ENCODE measurements around the gene PNPLA5.

PNPLA5 gene

DNA sequence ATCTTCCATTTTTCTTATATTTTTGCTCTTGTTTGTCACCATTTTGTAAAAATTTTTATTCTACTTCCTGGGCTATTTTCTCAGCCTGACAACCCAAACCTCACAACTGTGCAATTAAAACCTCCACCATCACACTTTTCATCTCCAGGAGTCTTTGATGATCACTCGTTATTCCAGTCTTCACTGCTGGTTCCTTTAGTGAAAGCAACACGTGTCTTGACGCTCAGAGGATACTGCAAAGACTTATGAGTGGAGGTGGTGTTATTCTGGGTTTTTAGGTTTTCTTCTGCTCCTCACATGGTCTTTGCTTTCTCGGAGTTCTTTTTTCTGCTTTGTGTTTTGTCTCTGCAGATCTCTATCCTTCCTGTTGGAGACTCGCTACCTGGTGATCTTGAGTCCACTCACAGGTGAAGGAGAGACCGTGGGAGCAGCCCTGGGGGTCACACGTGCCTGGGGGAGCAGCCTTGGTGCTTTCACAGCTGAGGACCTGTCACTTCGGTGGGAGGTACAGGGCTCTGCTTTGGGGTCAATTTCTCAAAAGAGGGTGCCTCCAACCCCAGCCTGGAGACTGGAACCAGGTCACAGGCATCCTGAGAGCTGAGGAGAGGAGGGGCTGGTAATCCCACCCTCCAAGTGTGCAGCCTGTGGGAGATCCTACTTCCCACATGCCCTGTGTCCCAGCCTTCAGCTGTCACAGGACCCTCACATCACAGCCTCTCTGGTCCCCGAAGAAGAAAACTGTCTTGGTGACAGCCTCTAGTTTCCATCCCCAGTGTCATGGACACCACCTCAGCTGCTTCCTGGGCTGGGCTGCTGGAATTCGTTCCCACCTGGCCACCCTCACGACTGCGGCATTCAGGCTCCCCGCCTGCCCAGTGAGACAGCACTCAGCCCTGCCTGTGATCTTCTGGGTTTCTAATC, 40.5 kb downstream of the PNPLA5 start:
- Histone ChIP-seq H3K27ac (ENCODE audit: low read length) (no peak overlapping the region), H3K4me2 (ENCODE audit: insufficient read depth, low read length) (no peak overlapping the region), H4K20me1 (ENCODE audit: insufficient read depth, low read length) (peaks cover 5% of the 10 kb centered on the region; the same call in 1 of the 2 replicates), H3K79me2 (ENCODE audit: insufficient read depth, low read length) (no peaks in the 10 kb centered on the region), H3K36me3 (ENCODE audit: insufficient read depth, low read length) (no peaks in the 10 kb centered on the region), H3K27me3 (ENCODE audit: insufficient read depth, low read length, poor library complexity) (no peaks in the 10 kb centered on the region), H2AFZ (ENCODE audit: low read depth, low read length) (no peak overlapping the region), H3K9ac (ENCODE audit: low read depth, low read length) (no peak overlapping the region), H3K4me3 (ENCODE audit: low read depth in 1 of 2, low read length in 2 of 2) (no peak overlapping the region), H3K9me3 (ENCODE audit: insufficient read depth, low read length, severe bottlenecking) (peaks cover under 1% of the 10 kb centered on the region), H3K4me1 (ENCODE audit: insufficient read depth, low read length) (no peaks in the 10 kb centered on the region)
- no peak for ATAC-seq (ENCODE audit: insufficient read depth, low read depth)
- TF ChIP-seq, protein P1, sequence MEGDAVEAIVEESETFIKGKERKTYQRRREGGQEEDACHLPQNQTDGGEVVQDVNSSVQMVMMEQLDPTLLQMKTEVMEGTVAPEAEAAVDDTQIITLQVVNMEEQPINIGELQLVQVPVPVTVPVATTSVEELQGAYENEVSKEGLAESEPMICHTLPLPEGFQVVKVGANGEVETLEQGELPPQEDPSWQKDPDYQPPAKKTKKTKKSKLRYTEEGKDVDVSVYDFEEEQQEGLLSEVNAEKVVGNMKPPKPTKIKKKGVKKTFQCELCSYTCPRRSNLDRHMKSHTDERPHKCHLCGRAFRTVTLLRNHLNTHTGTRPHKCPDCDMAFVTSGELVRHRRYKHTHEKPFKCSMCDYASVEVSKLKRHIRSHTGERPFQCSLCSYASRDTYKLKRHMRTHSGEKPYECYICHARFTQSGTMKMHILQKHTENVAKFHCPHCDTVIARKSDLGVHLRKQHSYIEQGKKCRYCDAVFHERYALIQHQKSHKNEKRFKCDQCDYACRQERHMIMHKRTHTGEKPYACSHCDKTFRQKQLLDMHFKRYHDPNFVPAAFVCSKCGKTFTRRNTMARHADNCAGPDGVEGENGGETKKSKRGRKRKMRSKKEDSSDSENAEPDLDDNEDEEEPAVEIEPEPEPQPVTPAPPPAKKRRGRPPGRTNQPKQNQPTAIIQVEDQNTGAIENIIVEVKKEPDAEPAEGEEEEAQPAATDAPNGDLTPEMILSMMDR (IDR thresholded peaks at IDR 0.05; ENCODE audit: borderline replicate concordance, extremely low read depth, low read length, poor library complexity, severe bottlenecking) = no peak
- no peak for TF ChIP-seq EZH2 (IDR thresholded peaks at IDR 0.05; ENCODE audit: borderline replicate concordance, low read depth, low read length, severe bottlenecking)
- no peak for DNase-seq

DNA sequence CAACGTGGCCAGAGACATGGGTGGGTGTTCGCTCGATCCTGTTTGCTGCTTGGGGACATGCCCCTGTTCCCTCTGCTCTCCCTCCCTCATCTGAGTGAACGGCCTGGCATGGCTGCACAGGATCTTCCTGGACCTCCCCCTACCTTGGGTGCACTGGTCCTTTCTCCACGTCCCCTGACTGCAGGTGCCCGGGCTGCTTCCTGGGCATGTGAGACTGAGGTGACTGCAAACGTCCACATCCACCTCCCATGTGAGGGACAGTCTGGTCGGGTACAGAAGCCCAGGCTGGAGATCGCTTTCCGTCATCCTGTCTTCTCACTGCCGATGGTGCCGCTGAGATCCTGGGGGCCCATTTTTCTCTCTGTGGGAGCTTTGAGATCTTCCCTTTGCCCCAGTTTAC, 41.3 kb downstream of the PNPLA5 start:
- Histone ChIP-seq H3K4me3 (ENCODE audit: low read depth in 1 of 2, low read length in 2 of 2) (no peak overlapping the region), H3K9me3 (ENCODE audit: insufficient read depth, low read length, severe bottlenecking) (no peaks in the 10 kb centered on the region), H3K4me1 (ENCODE audit: insufficient read depth, low read length) (no peaks in the 10 kb centered on the region), H3K4me2 (ENCODE audit: insufficient read depth, low read length) (no peak overlapping the region), H3K27me3 (ENCODE audit: insufficient read depth, low read length, poor library complexity) (no peaks in the 10 kb centered on the region), H2AFZ (ENCODE audit: low read depth, low read length) (no peak overlapping the region), H3K36me3 (ENCODE audit: insufficient read depth, low read length) (no peaks in the 10 kb centered on the region), H3K79me2 (ENCODE audit: insufficient read depth, low read length) (no peaks in the 10 kb centered on the region), H4K20me1 (ENCODE audit: insufficient read depth, low read length) (peaks cover 5% of the 10 kb centered on the region; the same call in 1 of the 2 replicates), H3K27ac (ENCODE audit: low read length) (no peak overlapping the region), H3K9ac (ENCODE audit: low read depth, low read length) (no peak overlapping the region)
- ATAC-seq (ENCODE audit: insufficient read depth, low read depth) = no peak
- no peak for DNase-seq
- TF ChIP-seq, protein P1 (IDR thresholded peaks at IDR 0.05; ENCODE audit: borderline replicate concordance, extremely low read depth, low read length, poor library complexity, severe bottlenecking) = no peak
- TF ChIP-seq EZH2 (IDR thresholded peaks at IDR 0.05; ENCODE audit: borderline replicate concordance, low read depth, low read length, severe bottlenecking) = no peak

GRCh38 chr22:43849731-43850130, 42.1 kb downstream of the PNPLA5 start:
- H3K9ac ChIP-seq (ENCODE audit: low read depth, low read length) = no peak overlapping the region
- no peaks in the 10 kb centered on the region for H3K79me2 ChIP-seq (ENCODE audit: insufficient read depth, low read length)
- H3K4me3 ChIP-seq (ENCODE audit: low read depth in 1 of 2, low read length in 2 of 2) = no peak overlapping the region
- no peak overlapping the region for H3K4me2 ChIP-seq (ENCODE audit: insufficient read depth, low read length)
- no peak overlapping the region for H3K27ac ChIP-seq (ENCODE audit: low read length)
- no peaks in the 10 kb centered on the region for H3K4me1 ChIP-seq (ENCODE audit: insufficient read depth, low read length)
- peaks cover 5% of the 10 kb centered on the region; the same call in 1 of the 2 replicates for H4K20me1 ChIP-seq (ENCODE audit: insufficient read depth, low read length)
- no peak for DNase-seq
- TF ChIP-seq, protein P1 (IDR thresholded peaks at IDR 0.05; ENCODE audit: borderline replicate concordance, extremely low read depth, low read length, poor library complexity, severe bottlenecking) = no peak
- no peak for TF ChIP-seq EZH2 (IDR thresholded peaks at IDR 0.05; ENCODE audit: borderline replicate concordance, low read depth, low read length, severe bottlenecking)
- no peak for ATAC-seq (ENCODE audit: insufficient read depth, low read depth)
- no peak overlapping the region for H2AFZ ChIP-seq (ENCODE audit: low read depth, low read length)
- no peaks in the 10 kb centered on the region for H3K9me3 ChIP-seq (ENCODE audit: insufficient read depth, low read length, severe bottlenecking)
- H3K36me3 ChIP-seq (ENCODE audit: insufficient read depth, low read length) = no peaks in the 10 kb centered on the region
- no peaks in the 10 kb centered on the region for H3K27me3 ChIP-seq (ENCODE audit: insufficient read depth, low read length, poor library complexity)
